HepG2 (cell line): ENCODE results near the gene TRIP4. TPM values are rescaled to one million over a fixed set of nuclear protein-coding genes. Genes with fewer than 3 reads are reported as not detected.

Source experiments
- AGO1 ChIP-seq: fragments of 200-400 bp; formaldehyde crosslinking; IDR thresholded peaks from 2 replicates; pipeline ENCODE4 v1.6.1; 2017; ENCODE audit warnings: mild to moderate bottlenecking, low read depth, low read length, moderate library complexity; ENCODE audit not compliant: poor library complexity, severe bottlenecking
- EZH2 ChIP-seq: conservative IDR thresholded peaks from 2 replicates; pipeline ENCODE4 v1.6.1; 2012; ENCODE audit warnings: mild to moderate bottlenecking, low read depth, low read length, moderate library complexity
- FOSL2 ChIP-seq: sonication (generic); formaldehyde crosslinking; IDR thresholded peaks from 2 replicates; pipeline ENCODE4 v1.4.0; 2020; ENCODE audit warnings: missing genetic modification reagents
- HBP1 ChIP-seq: IDR thresholded peaks from 2 replicates; pipeline ENCODE4 v1.6.1; 2016; ENCODE audit warnings: low read depth, control low read depth
- HOXA3 ChIP-seq: sonication (generic); formaldehyde crosslinking; IDR thresholded peaks from 2 replicates; pipeline ENCODE4 v1.5.0; 2020; ENCODE audit warnings: missing genetic modification reagents
- MYPOP ChIP-seq: sonication (generic); formaldehyde crosslinking; IDR thresholded peaks from 2 replicates; pipeline ENCODE4 v1.8.1; 2023; ENCODE audit warnings: mild to moderate bottlenecking, moderate library complexity, missing genetic modification reagents
- TBX2 ChIP-seq: sonication (generic); formaldehyde crosslinking; IDR thresholded peaks from 2 replicates; pipeline ENCODE4 v1.5.0; 2020; ENCODE audit warnings: missing genetic modification reagents, mild to moderate bottlenecking, borderline replicate concordance
- TCF12 ChIP-seq, 2 experiments: fragments of 450-650 bp in 1 of 2; sonication (generic) in 1 of 2; formaldehyde crosslinking in 1 of 2; IDR thresholded peaks; 2 replicates each; pipeline versions ENCODE4 v1.6.1 to v1.8.0; 2017 to 2022; ENCODE audit warnings: antibody characterized with exemption in 1 of 2, mild to moderate bottlenecking in 1 of 2, missing genetic modification reagents in 1 of 2, moderate library complexity in 1 of 2
- TRIM22 ChIP-seq: fragments of 450-650 bp; IDR thresholded peaks from 2 replicates; pipeline ENCODE4 v1.6.1; 2017
- ZFY ChIP-seq: sonication (generic); formaldehyde crosslinking; IDR thresholded peaks from 2 replicates; pipeline ENCODE4 v1.4.0; 2020; ENCODE audit warnings: missing genetic modification reagents
- ZGPAT ChIP-seq: IDR thresholded peaks from 2 replicates; pipeline ENCODE4 v1.6.1; 2016; ENCODE audit warnings: mild to moderate bottlenecking
- ZNF501 ChIP-seq: sonication (generic); formaldehyde crosslinking; IDR thresholded peaks from 2 replicates; pipeline ENCODE4 v1.5.1; 2020; ENCODE audit warnings: mild to moderate bottlenecking, moderate library complexity, missing genetic modification reagents
- ZNF609 ChIP-seq: sonication (generic); formaldehyde crosslinking; IDR thresholded peaks from 2 replicates; pipeline ENCODE4 v1.4.0; 2020; ENCODE audit warnings: mild to moderate bottlenecking, missing genetic modification reagents, borderline replicate concordance
- ZNF773 ChIP-seq: sonication (generic); formaldehyde crosslinking; IDR thresholded peaks from 2 replicates; pipeline ENCODE4 v1.4.0; 2020; ENCODE audit warnings: missing genetic modification reagents, borderline replicate concordance
- ZNF879 ChIP-seq: sonication (generic); formaldehyde crosslinking; IDR thresholded peaks from 2 replicates; pipeline ENCODE4 v1.8.1; 2023; ENCODE audit warnings: missing genetic modification reagents
- ZXDC ChIP-seq: sonication (generic); formaldehyde crosslinking; IDR thresholded peaks from 2 replicates; pipeline ENCODE4 v1.5.0; 2020; ENCODE audit warnings: mild to moderate bottlenecking, missing genetic modification reagents
- polyA plus RNA-seq, 8 experiments: library from polyadenylated mRNA; depleted of rRNA in 3 of 8; stranded (reverse) in 7 of 8; unstranded in 1 of 8; fragments of >200 nt; fragmentation: Illumina TruSeq in 4 of 8; extraction: Trizol in 4 of 8; gene quantifications; 2 replicates each; pipeline versions ENCODE4 v1.2.1 to v1.2.3, GENCODE V29; 2011 to 2016; ENCODE audit warnings: low read depth in 4 of 8, missing spikeins in 1 of 8, mixed read lengths in 1 of 8; ENCODE audit not compliant: insufficient read depth in 1 of 8
- total RNA-seq, 5 experiments: library from RNA; depleted of rRNA; stranded (reverse); fragments of >200 nt; fragmentation: Illumina TruSeq; extraction: Trizol; gene quantifications; 2 replicates each; pipeline ENCODE4 v1.2.3, GENCODE V29; 2016; ENCODE audit warnings: low read depth in 1 of 5

TRIP4 gene
- total and polyA plus RNA-seq, 2 of the 13 experiments (the other 11 are each of a cell fraction or from before 2014, with no cell fraction given) = 7.1 to 11.8 TPM

GRCh38 chr15:64460206-64460723 is 72.6 kb downstream of the TRIP4 start, which contains the start of gene ZNF609 (continued):
- TF ChIP-seq TCF12 (IDR thresholded peaks at IDR 0.05) (no peak), TCF12 (CRISPR knock-in tag; IDR thresholded peaks at IDR 0.05) (no peak), ZFY (peak; percentile 76), ZNF773 (CRISPR knock-in tag) (no peak; the same call in 1 of the 2 replicates), TRIM22 (no peak), ZNF879 (CRISPR knock-in tag) (no peak), ZNF501 (CRISPR knock-in tag) (peak; percentile 56; the same call in 1 of the 2 replicates), HBP1 (CRISPR knock-in tag) (0 out of 2 replicates have a peak, but pooled peaks have one; percentile 36), HOXA3 (CRISPR knock-in tag) (peak; percentile 79), TBX2 (CRISPR knock-in tag) (peak; percentile 63; the same call in 1 of the 2 replicates), EZH2 (no peak), MYPOP (no peak), ZXDC (CRISPR knock-in tag) (no peak), ZNF609 (CRISPR knock-in tag) (peak; percentile 70; the same call in 1 of the 2 replicates), FOSL2 (CRISPR knock-in tag) (peak; percentile 71), ZGPAT (peak; percentile 67), AGO1 (peak; percentile 74)
